SU-DHL-6 (cell line): ENCODE results near the gene SCYGR8.

ENCODE experiments used
- H2AFZ ChIP-seq: fragments of 200-600 bp; sonication (generic); 2 replicates; pipeline ENCODE4 v1.6.1; 2014; ENCODE audit warnings: low read depth, mild to moderate bottlenecking, moderate library complexity, mixed read lengths, antibody characterized with exemption, low read length; ENCODE audit not compliant: severe bottlenecking
- H3F3A ChIP-seq: fragments of 200-600 bp; shearing (Covaris generic); 2 replicates; pipeline ENCODE4 v1.6.0; 2016; ENCODE audit warnings: antibody characterized with exemption, mild to moderate bottlenecking; ENCODE audit not compliant: insufficient read depth
- H3K27ac ChIP-seq: fragments of 200-600 bp; sonication (generic); 2 replicates; pipeline ENCODE4 v1.5.1; 2016; ENCODE audit warnings: low read depth, mild to moderate bottlenecking, low read length, moderate library complexity, mixed read lengths
- H3K27me3 ChIP-seq: fragments of 200-600 bp; sonication (generic), shearing (Covaris generic); 2 replicates; pipeline ENCODE4 v1.6.0; 2014; ENCODE audit warnings: mild to moderate bottlenecking, low read length
- H3K36me3 ChIP-seq: fragments of 200-600 bp; sonication (generic); 2 replicates; pipeline ENCODE4 v1.6.1; 2014; ENCODE audit warnings: mild to moderate bottlenecking, low read length, mixed read lengths
- H3K4me2 ChIP-seq: fragments of 300-600, 200-600 bp; shearing (Covaris generic), sonication (generic); 2 replicates; pipeline ENCODE4 v1.6.0; 2014; ENCODE audit warnings: low read length, low read depth, mild to moderate bottlenecking; ENCODE audit not compliant: poor library complexity, severe bottlenecking
- H3K4me3 ChIP-seq: fragments of 200-600 bp; sonication (generic); 2 replicates; pipeline ENCODE4 v1.5.1; 2014; ENCODE audit warnings: antibody characterized with exemption, low read length, mild to moderate bottlenecking, mixed read lengths; ENCODE audit not compliant: insufficient read depth, poor library complexity, severe bottlenecking
- H3K79me2 ChIP-seq: fragments of 200-600 bp; sonication (generic); 2 replicates; pipeline ENCODE4 v1.6.1; 2014; ENCODE audit warnings: mild to moderate bottlenecking, low read length, moderate library complexity; ENCODE audit not compliant: insufficient read depth
- H3K9ac ChIP-seq: fragments of 200-600 bp; sonication (generic); 2 replicates; pipeline ENCODE4 v1.7.0; 2014; ENCODE audit warnings: mild to moderate bottlenecking, low read length
- H3K9me2 ChIP-seq: fragments of 200-600 bp; sonication (generic); replicated peaks from 2 replicates; pipeline ENCODE4 v1.6.1; 2014; ENCODE audit warnings: low read length; ENCODE audit not compliant: insufficient read depth
- H3K9me3 ChIP-seq: fragments of 200-600 bp; sonication (generic); 2 replicates; pipeline ENCODE4 v1.6.1; 2014; ENCODE audit warnings: low read length, mixed read lengths; ENCODE audit not compliant: insufficient read depth
- H4K20me1 ChIP-seq: fragments of 200-600 bp; sonication (generic); 2 replicates; pipeline ENCODE4 v1.6.1; 2014; ENCODE audit warnings: low read depth, mild to moderate bottlenecking, antibody characterized with exemption, low read length, moderate library complexity, mixed read lengths
- EZH2phosphoT487 ChIP-seq: fragments of 200-600 bp; sonication (generic), shearing (Covaris generic); conservative IDR thresholded peaks from 2 replicates; pipeline ENCODE4 v1.6.1; 2018; ENCODE audit warnings: mild to moderate bottlenecking, antibody characterized with exemption, low read length, moderate library complexity, mixed read lengths
- TF ChIP-seq, protein P1 (sequence below): fragments of 200-600 bp; sonication (generic); IDR thresholded peaks from one replicate; pipeline ENCODE4 v1.5.1; 2017; ENCODE audit warnings: antibody characterized with exemption, mild to moderate bottlenecking, low read length, moderate library complexity; ENCODE audit not compliant: insufficient read depth, poor library complexity, severe bottlenecking

Gene SCYGR8

DNA sequence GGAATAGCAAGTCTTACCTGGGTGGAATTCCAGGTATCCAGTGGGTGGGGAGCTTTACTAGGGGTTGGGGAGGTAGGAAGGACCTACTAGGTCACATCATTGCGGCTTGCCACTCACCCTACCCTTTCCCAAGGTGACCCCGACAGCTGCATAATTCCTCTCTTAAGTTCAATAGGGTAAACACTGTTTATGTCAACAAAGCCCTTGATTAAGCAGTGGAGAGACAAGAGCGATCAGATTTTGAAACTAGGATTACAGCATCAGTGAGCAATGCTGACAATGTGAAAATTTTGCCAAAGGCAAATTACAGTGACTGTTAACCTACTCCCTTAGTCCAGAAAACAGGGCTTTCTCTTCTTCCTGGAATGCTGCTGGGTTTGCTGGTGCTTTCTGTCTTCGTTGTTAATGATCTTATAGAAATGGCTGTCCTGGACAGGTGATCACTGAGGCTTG is 42.4 kb upstream of the SCYGR8 start:
- Histone ChIP-seq H3K9ac (no peak overlapping the region), H3K27me3 (no peaks in the 10 kb centered on the region), H3K4me2 (no peak overlapping the region), H2AFZ (no peak overlapping the region), H3K4me3 (no peak overlapping the region), H3F3A (no peaks in the 10 kb centered on the region), H3K9me2 (no peaks in the 10 kb centered on the region), H3K27ac (no peak overlapping the region), H3K9me3 (no peaks in the 10 kb centered on the region), H4K20me1 (no peaks in the 10 kb centered on the region), H3K36me3 (no peaks in the 10 kb centered on the region), H3K79me2 (no peaks in the 10 kb centered on the region)
- TF ChIP-seq, protein P1, sequence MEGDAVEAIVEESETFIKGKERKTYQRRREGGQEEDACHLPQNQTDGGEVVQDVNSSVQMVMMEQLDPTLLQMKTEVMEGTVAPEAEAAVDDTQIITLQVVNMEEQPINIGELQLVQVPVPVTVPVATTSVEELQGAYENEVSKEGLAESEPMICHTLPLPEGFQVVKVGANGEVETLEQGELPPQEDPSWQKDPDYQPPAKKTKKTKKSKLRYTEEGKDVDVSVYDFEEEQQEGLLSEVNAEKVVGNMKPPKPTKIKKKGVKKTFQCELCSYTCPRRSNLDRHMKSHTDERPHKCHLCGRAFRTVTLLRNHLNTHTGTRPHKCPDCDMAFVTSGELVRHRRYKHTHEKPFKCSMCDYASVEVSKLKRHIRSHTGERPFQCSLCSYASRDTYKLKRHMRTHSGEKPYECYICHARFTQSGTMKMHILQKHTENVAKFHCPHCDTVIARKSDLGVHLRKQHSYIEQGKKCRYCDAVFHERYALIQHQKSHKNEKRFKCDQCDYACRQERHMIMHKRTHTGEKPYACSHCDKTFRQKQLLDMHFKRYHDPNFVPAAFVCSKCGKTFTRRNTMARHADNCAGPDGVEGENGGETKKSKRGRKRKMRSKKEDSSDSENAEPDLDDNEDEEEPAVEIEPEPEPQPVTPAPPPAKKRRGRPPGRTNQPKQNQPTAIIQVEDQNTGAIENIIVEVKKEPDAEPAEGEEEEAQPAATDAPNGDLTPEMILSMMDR: no peak
- no peak for TF ChIP-seq EZH2phosphoT487

DNA sequence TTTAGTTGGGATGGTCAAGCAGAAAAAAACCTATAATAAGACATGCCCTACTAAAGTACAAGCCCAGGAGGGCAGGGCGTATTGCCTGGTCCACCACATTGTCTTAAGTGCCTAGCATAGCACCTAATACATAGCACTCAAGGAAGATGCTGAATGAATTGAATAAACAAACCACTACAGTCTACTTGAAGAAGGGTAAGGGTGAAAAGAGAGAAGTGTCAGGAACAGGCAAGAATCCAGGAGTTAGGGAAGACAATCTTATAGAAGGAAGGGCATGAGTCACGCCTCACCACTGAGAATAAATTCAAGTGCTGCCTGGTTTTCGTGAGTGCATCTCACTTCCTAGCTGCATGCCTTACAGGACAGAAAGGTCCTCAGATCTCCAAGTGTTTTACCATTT is 41.7 kb upstream of the SCYGR8 start:
- Histone ChIP-seq H2AFZ (no peak overlapping the region), H3K4me2 (no peak overlapping the region), H3K4me3 (no peak overlapping the region), H3K9ac (no peak overlapping the region), H3K27me3 (no peaks in the 10 kb centered on the region), H3F3A (no peaks in the 10 kb centered on the region), H3K27ac (no peak overlapping the region), H4K20me1 (no peaks in the 10 kb centered on the region), H3K9me2 (no peaks in the 10 kb centered on the region), H3K9me3 (no peaks in the 10 kb centered on the region), H3K36me3 (no peaks in the 10 kb centered on the region), H3K79me2 (no peaks in the 10 kb centered on the region)
- TF ChIP-seq, protein P1: no peak
- no peak for TF ChIP-seq EZH2phosphoT487

DNA sequence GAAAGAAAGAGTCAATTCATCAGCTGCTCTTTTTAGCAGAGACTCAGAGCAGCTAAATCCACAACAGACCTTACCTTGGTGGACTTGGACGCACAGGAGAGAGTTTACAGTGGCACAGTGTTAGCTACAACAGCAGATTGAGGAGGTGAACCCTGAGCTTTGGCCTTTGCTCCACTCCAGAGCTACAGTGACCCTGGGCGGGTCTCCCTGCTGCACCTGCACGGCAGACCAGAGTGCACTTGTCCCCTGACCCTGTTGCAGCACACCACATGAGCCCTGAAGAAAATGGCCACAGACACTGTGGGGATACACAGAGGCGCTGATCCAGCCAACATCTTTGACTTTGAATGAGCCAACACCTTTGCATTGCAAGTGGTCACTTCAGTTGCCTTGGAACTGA is 38.8 kb upstream of the SCYGR8 start:
- Histone ChIP-seq H2AFZ (no peak overlapping the region), H3K4me3 (no peak overlapping the region), H3K36me3 (no peaks in the 10 kb centered on the region), H3K27ac (no peak overlapping the region), H3K9me2 (no peaks in the 10 kb centered on the region), H3K27me3 (no peaks in the 10 kb centered on the region), H3K4me2 (no peak overlapping the region), H3K79me2 (no peaks in the 10 kb centered on the region), H4K20me1 (no peaks in the 10 kb centered on the region), H3K9me3 (no peaks in the 10 kb centered on the region), H3K9ac (no peak overlapping the region), H3F3A (no peaks in the 10 kb centered on the region)
- no peak for TF ChIP-seq EZH2phosphoT487
- TF ChIP-seq, protein P1: no peak

DNA sequence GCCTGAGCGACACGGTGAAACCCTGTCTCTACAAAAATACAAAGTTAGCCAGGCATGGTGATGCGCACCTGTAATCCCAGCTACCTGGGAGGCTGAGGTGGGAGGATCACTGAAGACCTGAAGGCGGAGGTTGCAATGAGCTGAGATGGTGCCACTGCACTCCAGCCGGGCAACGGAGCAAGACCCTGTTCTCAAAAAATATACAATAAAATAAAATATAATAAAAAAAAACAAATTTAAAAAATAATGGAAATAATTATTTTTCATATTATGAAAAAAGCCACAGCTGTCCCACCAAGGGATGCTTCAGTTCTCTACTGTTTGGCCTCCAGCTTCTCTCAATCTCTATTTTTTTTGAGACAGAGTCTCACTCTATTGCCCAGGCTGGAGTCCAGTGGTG is 38.3 kb upstream of the SCYGR8 start:
- H4K20me1 ChIP-seq: no peaks in the 10 kb centered on the region

More for the DNA sequence above, 38.3 kb upstream of the SCYGR8 start:
- Histone ChIP-seq H3K79me2 (no peaks in the 10 kb centered on the region), H3K4me2 (no peak overlapping the region), H3K27ac (no peak overlapping the region), H3K36me3 (no peaks in the 10 kb centered on the region), H3K9me3 (no peaks in the 10 kb centered on the region), H3F3A (no peaks in the 10 kb centered on the region), H3K4me3 (no peak overlapping the region), H3K27me3 (no peaks in the 10 kb centered on the region), H2AFZ (no peak overlapping the region), H3K9ac (no peak overlapping the region), H3K9me2 (no peaks in the 10 kb centered on the region)
- no peak for TF ChIP-seq EZH2phosphoT487
- TF ChIP-seq, protein P1: no peak
